ENCODE measurements around the gene DMD. TPM values are rescaled to one million over a fixed set of nuclear protein-coding genes. Genes with fewer than 3 reads are reported as not detected.

DMD gene
- total and polyA plus RNA-seq, 8 donors, result 6.8 to 117 (median 44.2) TPM

DNA sequence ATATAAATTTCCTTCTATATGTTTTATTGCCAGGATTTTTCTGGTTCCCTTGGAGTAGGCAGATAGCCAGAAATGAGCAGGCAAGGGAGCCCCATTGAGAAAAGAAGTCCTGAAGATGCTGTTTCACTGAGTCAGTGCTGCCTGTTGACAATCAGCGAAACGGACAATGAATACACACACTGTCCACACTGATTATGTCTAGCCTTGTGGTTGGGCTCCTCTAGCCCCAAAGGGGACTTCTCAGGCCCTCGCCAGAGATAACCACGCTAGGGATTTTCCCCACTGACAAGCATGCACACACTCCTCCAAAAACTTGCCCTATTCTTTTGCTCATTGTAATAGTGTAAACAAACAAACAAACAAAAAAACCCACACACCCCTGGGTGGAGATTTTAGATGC lies 369.3 kb downstream of the DMD start:
- no peak overlapping the region for H3K27ac ChIP-seq
- intact Hi-C loops (cut with DNase I; ENCODE audit: low total_unique reads), result no loop called here
- WGBS, 5 donors, result 74 to 86% (median 76%) methylated on average over 4 of the region's 4 CpGs
- no peaks in the 10 kb centered on the region for H3K27me3 ChIP-seq
- no peak for DNase-seq
- H3K9me3 ChIP-seq, result no peaks in the 10 kb centered on the region
- H3K4me1 ChIP-seq, result no peaks in the 10 kb centered on the region
- no peaks in the 10 kb centered on the region for H3K36me3 ChIP-seq
- TF ChIP-seq POLR2AphosphoS5 (IDR thresholded peaks at IDR 0.05) (no peak), POLR2A (IDR thresholded peaks at IDR 0.05) (no peak), EP300 (IDR thresholded peaks at IDR 0.05) (no peak)
- TF ChIP-seq, protein P1, sequence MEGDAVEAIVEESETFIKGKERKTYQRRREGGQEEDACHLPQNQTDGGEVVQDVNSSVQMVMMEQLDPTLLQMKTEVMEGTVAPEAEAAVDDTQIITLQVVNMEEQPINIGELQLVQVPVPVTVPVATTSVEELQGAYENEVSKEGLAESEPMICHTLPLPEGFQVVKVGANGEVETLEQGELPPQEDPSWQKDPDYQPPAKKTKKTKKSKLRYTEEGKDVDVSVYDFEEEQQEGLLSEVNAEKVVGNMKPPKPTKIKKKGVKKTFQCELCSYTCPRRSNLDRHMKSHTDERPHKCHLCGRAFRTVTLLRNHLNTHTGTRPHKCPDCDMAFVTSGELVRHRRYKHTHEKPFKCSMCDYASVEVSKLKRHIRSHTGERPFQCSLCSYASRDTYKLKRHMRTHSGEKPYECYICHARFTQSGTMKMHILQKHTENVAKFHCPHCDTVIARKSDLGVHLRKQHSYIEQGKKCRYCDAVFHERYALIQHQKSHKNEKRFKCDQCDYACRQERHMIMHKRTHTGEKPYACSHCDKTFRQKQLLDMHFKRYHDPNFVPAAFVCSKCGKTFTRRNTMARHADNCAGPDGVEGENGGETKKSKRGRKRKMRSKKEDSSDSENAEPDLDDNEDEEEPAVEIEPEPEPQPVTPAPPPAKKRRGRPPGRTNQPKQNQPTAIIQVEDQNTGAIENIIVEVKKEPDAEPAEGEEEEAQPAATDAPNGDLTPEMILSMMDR (IDR thresholded peaks at IDR 0.05), result no peak
- no peak overlapping the region for H3K4me3 ChIP-seq

DNA sequence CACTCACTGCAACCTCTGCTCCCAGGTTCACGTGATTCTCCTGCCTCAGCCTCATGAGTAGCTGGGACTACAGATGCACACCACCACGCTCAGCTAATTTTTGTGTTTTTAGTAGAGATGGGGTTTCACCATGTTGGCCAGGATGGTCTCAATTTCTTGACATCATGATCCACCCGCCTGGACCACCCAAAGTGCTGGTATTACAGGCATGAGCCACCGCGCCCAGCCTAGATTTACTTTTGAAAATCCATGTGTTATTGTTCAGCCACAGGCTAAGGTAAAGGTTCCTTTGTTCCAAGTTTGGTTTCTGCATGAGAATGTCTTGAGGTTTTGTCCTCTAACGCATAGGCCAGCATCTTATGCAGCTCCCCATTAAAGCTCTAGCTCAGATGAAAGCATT lies 371.6 kb downstream of the DMD start:
- WGBS, 5 donors, result 84 to 92% (median 87%) methylated on average over 6 of the region's 6 CpGs
- Histone ChIP-seq H3K36me3 (no peaks in the 10 kb centered on the region), H3K27ac (no peak overlapping the region), H3K4me3 (no peak overlapping the region), H3K4me1 (no peaks in the 10 kb centered on the region), H3K9me3 (no peaks in the 10 kb centered on the region), H3K27me3 (no peaks in the 10 kb centered on the region)
- TF ChIP-seq, protein P1 (IDR thresholded peaks at IDR 0.05), result no peak
- TF ChIP-seq POLR2A (IDR thresholded peaks at IDR 0.05), result no peak
- no peak for TF ChIP-seq EP300 (IDR thresholded peaks at IDR 0.05)
- no peak for TF ChIP-seq POLR2AphosphoS5 (IDR thresholded peaks at IDR 0.05)
- intact Hi-C loops (cut with DNase I; ENCODE audit: low total_unique reads), result no loop called here
- DNase-seq, result no peak

DNA sequence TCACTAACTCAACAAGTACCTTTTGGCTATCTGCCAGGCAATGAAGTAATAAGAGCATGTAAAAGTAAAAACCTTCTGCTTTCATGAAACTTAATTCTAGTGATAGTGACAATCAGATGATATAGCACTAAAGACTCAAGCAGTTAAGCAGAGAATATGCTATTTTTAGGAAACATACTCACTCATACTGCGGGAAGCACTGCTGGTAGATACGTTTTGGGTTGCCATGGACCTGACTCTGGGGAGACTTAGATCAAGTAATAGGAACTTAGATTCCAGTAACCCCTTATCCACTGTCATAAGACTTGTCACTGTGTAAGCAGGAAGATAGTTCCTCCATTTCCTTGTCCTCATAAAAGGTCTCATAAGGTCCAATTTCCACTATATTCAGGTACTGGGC lies 386.3 kb downstream of the DMD start:
- intact Hi-C loops (cut with DNase I; ENCODE audit: low total_unique reads), result no loop called here
- no peak overlapping the region for H3K27ac ChIP-seq
- H3K27me3 ChIP-seq, result no peaks in the 10 kb centered on the region
- no peak overlapping the region for H3K4me3 ChIP-seq
- no peaks in the 10 kb centered on the region for H3K4me1 ChIP-seq
- TF ChIP-seq EP300 (IDR thresholded peaks at IDR 0.05) (no peak), POLR2A (IDR thresholded peaks at IDR 0.05) (no peak), POLR2AphosphoS5 (IDR thresholded peaks at IDR 0.05) (no peak)
- TF ChIP-seq, protein P1 (IDR thresholded peaks at IDR 0.05), result no peak
- DNase-seq, result no peak
- no peaks in the 10 kb centered on the region for H3K36me3 ChIP-seq
- no peaks in the 10 kb centered on the region for H3K9me3 ChIP-seq
- 61 to 94% (median 84%) methylated on average over 2 of the region's 2 CpGs for WGBS, 5 donors

DNA sequence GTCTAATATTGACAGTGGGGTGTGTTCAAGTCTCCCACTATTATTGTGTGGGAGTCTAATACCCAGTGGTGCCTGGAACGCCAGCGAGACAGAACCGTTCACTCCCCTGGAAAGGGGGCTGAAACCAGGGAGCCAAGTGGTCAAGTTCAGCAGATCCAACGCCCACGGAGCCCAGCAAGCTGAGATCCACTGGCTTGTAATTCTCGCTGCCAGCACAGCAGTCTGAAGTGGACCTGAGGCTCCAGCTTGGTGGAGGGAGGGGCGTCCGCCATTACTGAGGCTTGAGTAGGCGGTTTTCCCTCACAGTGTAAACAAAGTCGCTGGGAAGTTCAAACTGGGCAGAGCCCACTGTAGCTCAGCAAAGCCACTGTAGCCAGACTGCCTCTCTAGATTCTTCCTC lies 407.3 kb downstream of the DMD start:
- Histone ChIP-seq H3K27ac (no peak overlapping the region), H3K36me3 (peaks cover 0 to 9% (median 0%) of the 10 kb centered on the region in 4 donors), H3K27me3 (no peaks in the 10 kb centered on the region), H3K4me1 (no peaks in the 10 kb centered on the region), H3K4me3 (no peak overlapping the region), H3K9me3 (peaks cover 0 to 12% (median 3%) of the 10 kb centered on the region in 4 donors)
- DNase-seq, result no peak
- TF ChIP-seq, protein P1 (IDR thresholded peaks at IDR 0.05), result no peak
- no peak for TF ChIP-seq POLR2A (IDR thresholded peaks at IDR 0.05)
- no peak for TF ChIP-seq EP300 (IDR thresholded peaks at IDR 0.05)
- no peak for TF ChIP-seq POLR2AphosphoS5 (IDR thresholded peaks at IDR 0.05)
- WGBS, 5 donors, result 78 to 97% (median 90%) methylated on average over 3 to 10 of the region's 10 CpGs
- intact Hi-C loops (cut with DNase I; ENCODE audit: low total_unique reads), result no loop called here
